Fibroblast of lung (primary cell): ENCODE results near the gene WDR37. TPM values are rescaled to one million over a fixed set of nuclear protein-coding genes. Genes with fewer than 3 reads are reported as not detected.

Experiments used
- DNase-seq, 2 donors: peaks; one replicate each; pipeline versions ENCODE4 v3.0.0 to v3.0.0-alpha.2; 2010; ENCODE audit warnings: low read depth in 2 of 2
- H2AFZ ChIP-seq: 2 replicates; pipeline ENCODE4 v1.5.1; 2012; ENCODE audit warnings: low read length, control low read depth, inconsistent platforms
- H3K27ac ChIP-seq: 2 replicates; pipeline ENCODE4 v1.5.1; 2011; ENCODE audit warnings: low read length, control low read depth; ENCODE audit not compliant: insufficient read depth
- H3K27me3 ChIP-seq: 2 replicates; pipeline ENCODE4 v1.5.1; 2011; ENCODE audit warnings: mild to moderate bottlenecking, low read length; ENCODE audit not compliant: control insufficient read depth, insufficient read depth
- H3K36me3 ChIP-seq: 2 replicates; pipeline ENCODE4 v1.5.1; 2011; ENCODE audit warnings: low read length; ENCODE audit not compliant: control insufficient read depth, insufficient read depth
- H3K4me1 ChIP-seq: 2 replicates; pipeline ENCODE4 v1.5.1; 2011; ENCODE audit warnings: low read length; ENCODE audit not compliant: control insufficient read depth, insufficient read depth; ENCODE audit errors: extremely low read depth
- H3K4me2 ChIP-seq: 2 replicates; pipeline ENCODE4 v1.5.1; 2011; ENCODE audit warnings: low read length, control low read depth; ENCODE audit not compliant: insufficient read depth; ENCODE audit errors: extremely low read depth
- H3K4me3 ChIP-seq, 4 experiments: fragments of 200-600 bp in 1 of 4; sonication (generic) in 1 of 4; replicated peaks in 1 of 4; 2 replicates each; pipeline ENCODE4 v1.5.1; 2011 to 2016; ENCODE audit warnings: low read length in 4 of 4, low read depth in 3 of 4, mild to moderate bottlenecking in 3 of 4, control low read depth in 2 of 4, inconsistent platforms in 1 of 4, mixed read lengths in 1 of 4; ENCODE audit not compliant: insufficient read depth in 1 of 4; ENCODE audit errors: control extremely low read depth in 1 of 4
- H3K79me2 ChIP-seq: 2 replicates; pipeline ENCODE4 v1.5.1; 2012; ENCODE audit warnings: mild to moderate bottlenecking, low read length, inconsistent platforms; ENCODE audit not compliant: control insufficient read depth, insufficient read depth
- H3K9ac ChIP-seq: 2 replicates; pipeline ENCODE4 v1.5.1; 2011; ENCODE audit warnings: mild to moderate bottlenecking, low read length, control low read depth; ENCODE audit not compliant: insufficient read depth
- H3K9me3 ChIP-seq: 2 replicates; pipeline ENCODE4 v1.5.1; 2012; ENCODE audit warnings: low read depth, low read length; ENCODE audit not compliant: control insufficient read depth, insufficient read depth
- H4K20me1 ChIP-seq: 2 replicates; pipeline ENCODE4 v1.5.1; 2011; ENCODE audit warnings: low read length; ENCODE audit not compliant: control insufficient read depth, insufficient read depth; ENCODE audit errors: extremely low read depth
- CTCF ChIP-seq, 2 donors: IDR thresholded peaks in 1 of 2; conservative IDR thresholded peaks in 1 of 2; 1 replicate in 1 of 2; 2 replicates in 1 of 2; pipeline ENCODE4 v1.5.1; 2011 to 2012; ENCODE audit warnings: low read length in 2 of 2, control low read depth in 1 of 2, inconsistent platforms in 1 of 2, low read depth in 1 of 2, mild to moderate bottlenecking in 1 of 2
- EZH2 ChIP-seq: IDR thresholded peaks from 2 replicates; pipeline ENCODE4 v1.5.1; 2012; ENCODE audit warnings: low read length, control low read depth, mild to moderate bottlenecking; ENCODE audit errors: missing control alignments
- polyA plus RNA-seq, 2 donors: library from polyadenylated mRNA; depleted of rRNA in 1 of 2; stranded (reverse) in 1 of 2; unstranded in 1 of 2; fragments of >200 nt; gene quantifications; 2 replicates each; pipeline ENCODE4 v1.2.1, GENCODE V29; 2011 to 2012; ENCODE audit warnings: missing spikeins in 1 of 2
- total RNA-seq: library from RNA; depleted of rRNA; stranded (reverse); fragments of >200 nt; gene quantifications from 2 replicates; pipeline ENCODE4 v1.2.1, GENCODE V29; 2014

WDR37 gene
- total and polyA plus RNA-seq, 2 donors (not counting 1 experiment from before 2014, with no cell fraction given), result 13.0 to 15.8 TPM

DNA sequence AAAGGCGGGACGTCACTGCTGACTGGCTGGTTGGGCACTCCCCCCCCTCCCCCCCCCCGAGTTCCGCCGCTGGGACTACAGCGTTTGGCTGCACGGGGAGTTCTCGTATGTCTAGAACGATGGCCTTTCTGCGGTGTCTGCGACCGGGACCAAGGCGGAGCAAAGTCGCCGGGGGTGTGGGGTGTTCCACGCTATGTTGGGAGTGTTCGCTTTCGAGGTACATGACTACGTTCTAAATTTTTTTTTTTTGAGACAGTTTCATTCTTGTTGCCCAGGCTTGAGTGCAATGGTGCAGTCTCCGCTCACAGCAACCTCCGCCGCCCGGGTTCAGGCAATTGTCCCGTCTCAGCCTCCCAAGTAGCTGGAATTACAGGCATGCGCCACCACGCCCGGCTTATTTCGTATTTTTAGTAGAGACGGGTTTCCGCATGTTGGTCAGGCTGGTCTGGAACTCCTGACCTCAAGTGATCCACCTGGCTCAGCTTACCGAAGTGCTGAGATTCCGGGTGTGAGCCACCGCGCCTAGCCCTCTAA, 6.7 kb upstream of the WDR37 start:
- no peaks in the 10 kb centered on the region for H4K20me1 ChIP-seq
- no peaks in the 10 kb centered on the region for H3K9me3 ChIP-seq
- H3K79me2 ChIP-seq, result peaks cover 68% of the 10 kb centered on the region
- H3K4me1 ChIP-seq, result peaks cover 4% of the 10 kb centered on the region
- H2AFZ ChIP-seq, result peak overlapping the region; percentile 36
- H3K9ac ChIP-seq, result peak overlapping the region; percentile 97
- peak overlapping the region; percentile 56 to 95 (median 80) for H3K4me3 ChIP-seq
- TF ChIP-seq CTCF (conservative IDR thresholded peaks at IDR 0.05 in 1 of 2, IDR thresholded peaks at IDR 0.05 in 1 of 2; ENCODE audit: low read depth in 1 of 2, low read length in 2 of 2), result no peak
- TF ChIP-seq EZH2, result no peak
- H3K27me3 ChIP-seq, result no peaks in the 10 kb centered on the region
- peak in 1 of 2 donors; percentile 49 for DNase-seq
- H3K27ac ChIP-seq, result peak overlapping the region; percentile 98
- peak overlapping the region; percentile 90 for H3K4me2 ChIP-seq
- peaks cover 3% of the 10 kb centered on the region for H3K36me3 ChIP-seq

DNA sequence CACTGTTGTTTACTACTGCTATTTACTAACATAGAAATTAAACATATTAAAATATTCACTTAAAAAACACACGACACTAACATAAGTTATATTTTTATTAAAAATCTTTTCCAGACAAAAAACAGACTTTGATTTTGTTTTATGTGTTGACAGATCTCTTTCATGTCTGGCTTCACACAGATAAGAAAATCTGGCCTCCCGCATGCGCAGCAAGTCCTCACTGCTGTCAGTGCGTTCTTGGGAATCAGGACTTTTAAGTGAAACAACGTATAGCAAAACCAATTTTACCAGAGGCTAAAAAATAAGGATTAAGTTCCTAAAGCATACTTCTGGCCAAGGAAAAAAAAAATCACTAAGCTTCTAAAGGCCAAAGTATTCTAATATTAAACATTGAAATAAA, 6.0 kb upstream of the WDR37 start:
- peak overlapping the region; percentile 90 for H3K4me2 ChIP-seq
- no peaks in the 10 kb centered on the region for H4K20me1 ChIP-seq
- H3K27ac ChIP-seq, result peak overlapping the region; percentile 98
- H3K36me3 ChIP-seq, result peaks cover 3% of the 10 kb centered on the region
- H3K27me3 ChIP-seq, result no peaks in the 10 kb centered on the region
- H3K4me3 ChIP-seq, result peak overlapping the region; percentile 56 to 95 (median 80)
- peak overlapping the region; percentile 97 for H3K9ac ChIP-seq
- TF ChIP-seq EZH2 (no peak), CTCF (conservative IDR thresholded peaks at IDR 0.05 in 1 of 2, IDR thresholded peaks at IDR 0.05 in 1 of 2; ENCODE audit: low read depth in 1 of 2, low read length in 2 of 2) (no peak)
- H3K79me2 ChIP-seq, result peaks cover 68% of the 10 kb centered on the region
- no peaks in the 10 kb centered on the region for H3K9me3 ChIP-seq
- H2AFZ ChIP-seq, result no peak overlapping the region
- peak; percentile 29 to 40 for DNase-seq
- H3K4me1 ChIP-seq, result peaks cover 7% of the 10 kb centered on the region

GRCh38 chr10:1050554-1050953, 5.6 kb upstream of the WDR37 start:
- H3K27me3 ChIP-seq, result no peaks in the 10 kb centered on the region
- no peaks in the 10 kb centered on the region for H4K20me1 ChIP-seq
- peak overlapping the region; percentile 56 to 95 (median 80) for H3K4me3 ChIP-seq
- DNase-seq, result no peak
- peak overlapping the region; percentile 90 for H3K4me2 ChIP-seq
- peak overlapping the region; percentile 11 for H3K9ac ChIP-seq
- H3K9me3 ChIP-seq, result no peaks in the 10 kb centered on the region
- H3K79me2 ChIP-seq, result peaks cover 69% of the 10 kb centered on the region
- TF ChIP-seq EZH2 (no peak), CTCF (conservative IDR thresholded peaks at IDR 0.05 in 1 of 2, IDR thresholded peaks at IDR 0.05 in 1 of 2; ENCODE audit: low read depth in 1 of 2, low read length in 2 of 2) (no peak)
- peaks cover 3% of the 10 kb centered on the region for H3K36me3 ChIP-seq
- peaks cover 7% of the 10 kb centered on the region for H3K4me1 ChIP-seq
- no peak overlapping the region for H2AFZ ChIP-seq
- peak overlapping the region; percentile 98 for H3K27ac ChIP-seq
